Fibroblast of the aortic adventitia (primary cell): ENCODE data around the gene SLC30A10. TPM values are rescaled to one million over a fixed set of nuclear protein-coding genes. Genes with fewer than 3 reads are reported as not detected.

Source experiments
- DNase-seq: peaks from one replicate; pipeline ENCODE4 v3.0.0-alpha.2; 2010; ENCODE audit warnings: low read depth
- H3K4me3 ChIP-seq: 2 replicates; pipeline ENCODE4 v1.5.1; 2011; ENCODE audit warnings: low read depth, mild to moderate bottlenecking, control low read depth, low read length, moderate library complexity
- CTCF ChIP-seq: IDR thresholded peaks from 2 replicates; pipeline ENCODE4 v1.5.1; 2011; ENCODE audit warnings: mild to moderate bottlenecking, low read length, control low read depth, inconsistent platforms; ENCODE audit not compliant: insufficient read depth
- total RNA-seq: library from RNA; depleted of rRNA; stranded (reverse); fragments of >200 nt; gene quantifications from 2 replicates; pipeline ENCODE4 v1.2.3, GENCODE V29; 2012; ENCODE audit warnings: low replicate concordance

The SLC30A10 gene
- total RNA-seq, 1 donor: 0.45 TPM

DNA sequence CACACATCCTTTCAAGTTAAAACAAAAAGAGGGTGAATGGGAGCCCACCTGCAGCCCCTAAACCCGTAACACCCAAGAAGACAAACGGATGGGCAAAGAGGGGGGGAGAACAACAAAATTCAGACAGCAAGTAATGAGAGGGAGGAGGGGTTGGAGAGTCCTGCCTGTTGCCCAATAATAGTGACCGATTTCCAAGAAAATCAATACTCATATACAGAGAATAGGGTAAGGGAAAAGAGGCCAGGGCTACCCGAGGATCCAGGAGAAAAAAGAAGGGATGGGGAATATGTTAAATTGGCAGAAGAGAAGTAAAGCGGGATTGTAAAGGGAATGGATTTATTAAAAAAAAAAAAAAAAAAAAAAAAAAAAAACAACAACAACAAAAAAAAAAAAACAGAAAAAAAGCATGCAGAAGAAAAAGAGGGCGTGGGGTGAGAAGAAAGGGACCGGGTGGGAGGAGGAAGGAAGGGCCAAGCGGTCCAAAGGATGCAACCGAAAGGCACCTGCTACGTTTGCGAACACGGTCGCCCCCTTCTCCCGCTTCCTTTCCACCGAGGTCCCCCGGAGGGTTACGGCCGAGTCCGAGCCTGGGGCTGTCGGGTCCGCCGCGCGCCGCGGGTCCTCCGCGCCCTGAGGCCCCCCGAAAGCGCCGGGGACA, 930 bp downstream of the SLC30A10 start:
- peak overlapping the region; percentile 58 for H3K4me3 ChIP-seq
- TF ChIP-seq CTCF: no peak
- DNase-seq: no peak

GRCh38 chr1:219926363-219926998, 1.9 kb downstream of the SLC30A10 start:
- DNase-seq: no peak
- no peak for TF ChIP-seq CTCF
- H3K4me3 ChIP-seq: no peak overlapping the region

GRCh38 chr1:219924342-219924741, 4.0 kb downstream of the SLC30A10 start:
- H3K4me3 ChIP-seq: no peak overlapping the region
- no peak for TF ChIP-seq CTCF
- no peak for DNase-seq

GRCh38 chr1:219917851-219918466, 10.4 kb downstream of the SLC30A10 start:
- no peak overlapping the region for H3K4me3 ChIP-seq
- DNase-seq: peak; percentile 31

DNA sequence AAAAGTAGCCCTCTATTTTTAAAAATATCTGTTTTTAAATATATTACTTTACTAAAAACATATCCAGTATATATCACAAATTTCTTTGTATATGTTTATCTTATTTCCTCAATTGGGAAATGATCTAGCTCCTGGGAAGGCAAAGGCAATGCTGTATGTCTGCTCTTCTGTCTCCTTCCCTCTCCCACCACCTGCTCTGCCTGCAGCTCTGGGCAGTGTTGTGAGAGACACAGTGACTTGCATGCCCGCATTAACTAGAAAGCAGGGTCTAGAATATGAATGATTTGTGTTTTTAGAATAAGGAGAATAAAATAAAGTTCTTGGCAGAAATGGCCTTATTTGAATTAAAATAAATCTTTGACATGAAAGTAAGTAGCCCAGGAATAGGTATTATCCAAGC, 11.1 kb downstream of the SLC30A10 start:
- TF ChIP-seq CTCF: no peak
- no peak overlapping the region for H3K4me3 ChIP-seq
- no peak for DNase-seq

More at GRCh38 chr1:219917851-219918466, 10.4 kb downstream of the SLC30A10 start:
- TF ChIP-seq CTCF: no peak

GRCh38 chr1:219916257-219916656, 12.1 kb downstream of the SLC30A10 start:
- no peak overlapping the region for H3K4me3 ChIP-seq
- no peak for TF ChIP-seq CTCF
- DNase-seq: no peak
